Astrocyte (in vitro differentiated cells and primary cell): ENCODE measurements around the gene TGFB1I1. TPM values are rescaled to one million over a fixed set of nuclear protein-coding genes. Genes with fewer than 3 reads are reported as not detected.

Experiments used
- DNase-seq: peaks from one replicate; pipeline ENCODE4 v3.0.0-alpha.2; 2010; ENCODE audit warnings: low read depth
- FAIRE-seq: peaks from 2 replicates; lab custom pipeline; 2011; peaks lifted over from hg19 to GRCh38; lab: Jason Lieb, UNC
- H2AFZ ChIP-seq: 2 replicates; pipeline ENCODE4 v1.6.0; 2012; ENCODE audit warnings: low read depth, low read length, inconsistent platforms
- H3K27ac ChIP-seq: 2 replicates; pipeline ENCODE4 v1.5.1; 2011; ENCODE audit warnings: low read depth, low read length, inconsistent platforms
- H3K27me3 ChIP-seq: 2 replicates; pipeline ENCODE4 v1.6.0; 2011; ENCODE audit warnings: low read length, inconsistent platforms; ENCODE audit not compliant: insufficient read depth
- H3K36me3 ChIP-seq: 2 replicates; pipeline ENCODE4 v1.5.1; 2011; ENCODE audit warnings: low read length, inconsistent platforms; ENCODE audit not compliant: insufficient read depth
- H3K4me1 ChIP-seq: 2 replicates; pipeline ENCODE4 v1.5.1; 2011; ENCODE audit warnings: low read length, inconsistent platforms; ENCODE audit not compliant: insufficient read depth
- H3K4me2 ChIP-seq: 2 replicates; pipeline ENCODE4 v1.6.0; 2012; ENCODE audit warnings: low read length, inconsistent platforms
- H3K4me3 ChIP-seq: 2 replicates; pipeline ENCODE4 v1.5.1; 2011; ENCODE audit warnings: low read depth, mild to moderate bottlenecking, low read length, inconsistent platforms; ENCODE audit not compliant: insufficient read depth
- H3K79me2 ChIP-seq: 2 replicates; pipeline ENCODE4 v1.6.0; 2012; ENCODE audit warnings: mild to moderate bottlenecking, low read length, inconsistent platforms; ENCODE audit not compliant: insufficient read depth
- H3K9ac ChIP-seq: 2 replicates; pipeline ENCODE4 v1.6.0; 2012; ENCODE audit warnings: mild to moderate bottlenecking, low read length, inconsistent platforms
- H3K9me3 ChIP-seq: 2 replicates; pipeline ENCODE4 v1.5.1; 2012; ENCODE audit warnings: low read depth, mild to moderate bottlenecking, low read length, inconsistent platforms; ENCODE audit not compliant: insufficient read depth
- H4K20me1 ChIP-seq: 2 replicates; pipeline ENCODE4 v1.6.0; 2012; ENCODE audit warnings: low read length, inconsistent platforms; ENCODE audit not compliant: insufficient read depth
- H3K27ac Mint-ChIP-seq: one replicate; pipeline ENCODE4 v1.8.0; 2021; ENCODE audit warnings: mild to moderate bottlenecking, mixed read lengths; ENCODE audit not compliant: unreplicated experiment
- H3K27me3 Mint-ChIP-seq: one replicate; pipeline ENCODE4 v1.8.0; 2021; ENCODE audit warnings: low read depth, mixed read lengths; ENCODE audit not compliant: unreplicated experiment
- H3K36me3 Mint-ChIP-seq: one replicate; pipeline ENCODE4 v1.8.0; 2021; ENCODE audit warnings: low read depth, mixed read lengths; ENCODE audit not compliant: unreplicated experiment
- H3K4me1 Mint-ChIP-seq: one replicate; pipeline ENCODE4 v1.8.0; 2021; ENCODE audit warnings: low read depth, mixed read lengths; ENCODE audit not compliant: unreplicated experiment
- H3K4me3 Mint-ChIP-seq: one replicate; pipeline ENCODE4 v1.8.0; 2021; ENCODE audit warnings: mild to moderate bottlenecking, moderate library complexity, mixed read lengths; ENCODE audit not compliant: unreplicated experiment
- H3K9me3 Mint-ChIP-seq: one replicate; pipeline ENCODE4 v1.8.0; 2021; ENCODE audit warnings: mild to moderate bottlenecking, mixed read lengths; ENCODE audit not compliant: unreplicated experiment
- CTCF ChIP-seq: IDR thresholded peaks from 2 replicates; pipeline ENCODE4 v1.5.1; 2011; ENCODE audit warnings: low read depth, mild to moderate bottlenecking, inconsistent platforms, low read length, moderate library complexity; ENCODE audit not compliant: insufficient read depth
- EZH2 ChIP-seq: IDR thresholded peaks from 2 replicates; pipeline ENCODE4 v1.6.1; 2012; ENCODE audit warnings: mild to moderate bottlenecking, low read length, inconsistent platforms; ENCODE audit not compliant: insufficient read depth
- total RNA-seq: library from RNA; stranded (reverse); gene quantifications from 2 replicates; pipeline ENCODE4 v1.2.1, GENCODE V29; 2021

TGFB1I1 gene
- total RNA-seq, 1 donor from 2014 or later = 124 TPM

DNA sequence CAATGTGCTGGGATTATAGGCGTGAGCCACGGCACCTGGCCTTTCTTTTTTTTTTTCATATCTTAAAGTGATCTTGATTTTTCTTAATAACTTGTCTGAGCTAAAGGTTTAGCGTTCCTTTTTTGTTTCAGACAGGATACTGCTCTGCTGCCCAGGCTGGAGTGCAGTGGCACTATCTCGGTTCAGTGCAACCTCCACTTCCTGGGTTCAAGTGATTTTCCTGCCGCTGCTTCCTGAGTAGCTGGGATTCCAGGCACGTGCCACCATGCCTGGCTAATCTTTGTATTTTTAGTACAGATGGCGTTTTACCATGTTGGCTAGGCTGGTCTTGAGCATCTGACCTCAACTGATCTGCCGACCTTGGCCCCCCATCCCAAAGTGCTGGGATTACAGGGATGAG lies 32.2 kb downstream of the TGFB1I1 start:
- FAIRE-seq = no peak
- no peak overlapping the region for H3K27ac ChIP-seq
- H3K9ac ChIP-seq = no peak overlapping the region
- H4K20me1 ChIP-seq = peaks cover 15% of the 10 kb centered on the region
- peaks cover 36% of the 10 kb centered on the region for H3K79me2 ChIP-seq
- Mint-ChIP-seq H3K27me3 (no peaks in the 10 kb centered on the region), H3K27ac (no peak overlapping the region), H3K4me1 (peaks cover 22% of the 10 kb centered on the region), H3K9me3 (no peaks in the 10 kb centered on the region), H3K4me3 (no peak overlapping the region), H3K36me3 (peaks cover 5% of the 10 kb centered on the region)
- H3K9me3 ChIP-seq = no peaks in the 10 kb centered on the region
- H3K4me1 ChIP-seq = peaks cover 3% of the 10 kb centered on the region
- TF ChIP-seq CTCF = no peak
- no peak for TF ChIP-seq EZH2
- no peak for DNase-seq
- H3K27me3 ChIP-seq = no peaks in the 10 kb centered on the region
- no peak overlapping the region for H3K4me3 ChIP-seq
- H3K4me2 ChIP-seq = no peak overlapping the region
- no peak overlapping the region for H2AFZ ChIP-seq
- H3K36me3 ChIP-seq = peaks cover 8% of the 10 kb centered on the region

- Mint-ChIP-seq H3K27me3 (no peaks in the 10 kb centered on the region), H3K9me3 (no peaks in the 10 kb centered on the region), H3K36me3 (no peaks in the 10 kb centered on the region), H3K4me1 (peaks cover 24% of the 10 kb centered on the region), H3K4me3 (no peak overlapping the region), H3K27ac (no peak overlapping the region)
- Histone ChIP-seq H3K4me2 (no peak overlapping the region), H3K4me3 (no peak overlapping the region), H3K9me3 (no peaks in the 10 kb centered on the region), H3K79me2 (peaks cover 36% of the 10 kb centered on the region), H3K27me3 (no peaks in the 10 kb centered on the region), H3K27ac (no peak overlapping the region), H2AFZ (no peak overlapping the region), H3K4me1 (peaks cover 3% of the 10 kb centered on the region), H4K20me1 (peaks cover 8% of the 10 kb centered on the region), H3K9ac (no peak overlapping the region), H3K36me3 (peaks cover 3% of the 10 kb centered on the region)
- TF ChIP-seq CTCF (no peak), EZH2 (no peak)
- DNase-seq (no peak), FAIRE-seq (no peak)
Measured at GRCh38 chr16:31505483-31505882, 33.5 kb downstream of the TGFB1I1 start.

DNA sequence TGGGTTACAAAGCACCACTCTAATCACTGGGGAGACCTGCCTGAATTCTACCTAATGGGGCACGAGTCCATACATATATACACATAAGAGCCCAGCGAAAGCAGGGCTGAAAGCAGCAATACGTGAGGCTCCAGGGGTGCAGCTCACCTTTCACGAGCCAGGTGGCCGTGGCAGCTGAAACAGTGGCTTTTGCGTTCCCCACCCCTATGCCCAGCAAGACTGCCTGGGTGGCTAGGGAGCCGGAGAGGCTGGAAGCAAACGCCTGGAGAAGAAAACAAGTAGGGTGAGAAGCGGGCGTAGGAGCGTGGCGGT lies 35.6 kb downstream of the TGFB1I1 start:
- DNase-seq = no peak
- peak overlapping the region; percentile 92 for H3K27ac ChIP-seq
- peaks cover 31% of the 10 kb centered on the region for H3K79me2 ChIP-seq
- no peaks in the 10 kb centered on the region for H4K20me1 ChIP-seq
- peak overlapping the region; percentile 79 for H2AFZ ChIP-seq
- H3K4me1 ChIP-seq = peaks cover 3% of the 10 kb centered on the region
- peak overlapping the region; percentile 98 for H3K9ac ChIP-seq
- no peaks in the 10 kb centered on the region for H3K9me3 Mint-ChIP-seq
- no peak for TF ChIP-seq CTCF
- TF ChIP-seq EZH2 = no peak
- H3K27ac Mint-ChIP-seq = peak overlapping the region; percentile 91
- no peaks in the 10 kb centered on the region for H3K36me3 ChIP-seq
- H3K4me2 ChIP-seq = peak overlapping the region; percentile 95
- FAIRE-seq = no peak
- no peaks in the 10 kb centered on the region for H3K36me3 Mint-ChIP-seq
- H3K27me3 Mint-ChIP-seq = peaks cover 3% of the 10 kb centered on the region
- H3K27me3 ChIP-seq = no peaks in the 10 kb centered on the region
- H3K9me3 ChIP-seq = peaks cover 2% of the 10 kb centered on the region
- H3K4me3 ChIP-seq = peak overlapping the region; percentile 90
- peaks cover 18% of the 10 kb centered on the region for H3K4me1 Mint-ChIP-seq
- peak overlapping the region; percentile 93 for H3K4me3 Mint-ChIP-seq
